HG03108 (cell line): ENCODE results near the gene ZBTB9.

Experiments used
- ATAC-seq: cut with Tn5 transposase; IDR thresholded peaks from one replicate; pipeline ENCODE4 v1.9.1; 2021; ENCODE audit warnings: moderate library complexity; ENCODE audit not compliant: unreplicated experiment

ZBTB9 gene

GRCh38 chr6:33433001-33433543, 21.3 kb upstream of the ZBTB9 start:
- ATAC-seq: no peak

- ATAC-seq: no peak
These were observed 20.7 kb upstream of the ZBTB9 start for GRCh38 chr6:33433544-33434191.

- ATAC-seq: no peak
These were observed 19.4 kb upstream of the ZBTB9 start for GRCh38 chr6:33434961-33435360.

- no peak for ATAC-seq
These were observed 16.7 kb upstream of the ZBTB9 start for GRCh38 chr6:33437666-33438065.

GRCh38 chr6:33438978-33439594, 15.3 kb upstream of the ZBTB9 start:
- ATAC-seq: no peak

- no peak for ATAC-seq
These were observed 14.3 kb upstream of the ZBTB9 start for GRCh38 chr6:33439956-33440648.

- no peak for ATAC-seq
These were observed 13.6 kb upstream of the ZBTB9 start for GRCh38 chr6:33440649-33441309.

- no peak for ATAC-seq
These were observed 12.9 kb upstream of the ZBTB9 start for GRCh38 chr6:33441457-33441856.

- ATAC-seq: no peak
These were observed 12.1 kb upstream of the ZBTB9 start for GRCh38 chr6:33442283-33442682.

- no peak for ATAC-seq
These were observed 11.4 kb upstream of the ZBTB9 start for GRCh38 chr6:33443025-33443424.

GRCh38 chr6:33443619-33444504, 10.5 kb upstream of the ZBTB9 start:
- no peak for ATAC-seq

- ATAC-seq: no peak
These were observed 9.2 kb upstream of the ZBTB9 start for GRCh38 chr6:33445119-33445603.

- ATAC-seq: no peak
These were observed 8.0 kb upstream of the ZBTB9 start for GRCh38 chr6:33446356-33446755.

- no peak for ATAC-seq
These were observed 3.9 kb upstream of the ZBTB9 start for GRCh38 chr6:33450434-33450833.

- ATAC-seq: no peak
These were observed 2.8 kb upstream of the ZBTB9 start for GRCh38 chr6:33451606-33452005.

GRCh38 chr6:33452496-33452895, 1.9 kb upstream of the ZBTB9 start:
- ATAC-seq: no peak

- ATAC-seq: no peak
These were observed 875 bp upstream of the ZBTB9 start for GRCh38 chr6:33453393-33454008.

- ATAC-seq: no peak
These were observed 675 bp downstream of the ZBTB9 start for GRCh38 chr6:33455051-33455450.

- no peak for ATAC-seq
These were observed 1.8 kb downstream of the ZBTB9 start for GRCh38 chr6:33456156-33456555.

- ATAC-seq: no peak
These were observed 4.3 kb downstream of the ZBTB9 start for GRCh38 chr6:33458676-33459075.
